HUES48 (cell line): Measurements from ENCODE around the gene TMEM187.

Experiments used
- H3K27ac ChIP-seq: one replicate; pipeline ENCODE4 v1.7.0; 2013; ENCODE audit warnings: low read depth, low read length, inconsistent platforms
- H3K27me3 ChIP-seq: 2 replicates; pipeline ENCODE4 v1.6.1; 2013; ENCODE audit warnings: mild to moderate bottlenecking, low read length; ENCODE audit not compliant: control insufficient read depth, insufficient read depth
- H3K36me3 ChIP-seq: 2 replicates; pipeline ENCODE4 v1.6.1; 2013; ENCODE audit warnings: low read length; ENCODE audit not compliant: control insufficient read depth, insufficient read depth
- H3K4me1 ChIP-seq: 2 replicates; pipeline ENCODE4 v1.6.1; 2013; ENCODE audit warnings: mild to moderate bottlenecking, low read length; ENCODE audit not compliant: control insufficient read depth, insufficient read depth
- H3K4me3 ChIP-seq: 2 replicates; pipeline ENCODE4 v1.5.1; 2013; ENCODE audit warnings: mild to moderate bottlenecking, low read depth, low read length
- H3K9ac ChIP-seq: 2 replicates; pipeline ENCODE4 v1.6.1; 2013; ENCODE audit warnings: mild to moderate bottlenecking, low read depth, low read length, moderate library complexity
- H3K9me3 ChIP-seq: 2 replicates; pipeline ENCODE4 v1.6.1; 2013; ENCODE audit warnings: low read length; ENCODE audit not compliant: control insufficient read depth, insufficient read depth

Gene TMEM187

GRCh38 chrX:153972368-153973126 is at the start of gene TMEM187:
Gene TMEM187, plus strand, starts transcription at chrX:153972754. Its CDS starts 9,309 bp downstream, at chrX:153982063.
- Histone ChIP-seq H3K36me3 (no peaks in the 10 kb centered on the region; the same call in none of the 2 replicates), H3K9me3 (no peaks in the 10 kb centered on the region), H3K4me1 (peaks cover 16% of the 10 kb centered on the region), H3K9ac (peak within 1 kb of the TSS; percentile 99), H3K27me3 (no peaks in the 10 kb centered on the region), H3K27ac (peak within 1 kb of the TSS; percentile 100), H3K4me3 (peak within 1 kb of the TSS; percentile 83)

- peaks cover 12% of the 10 kb centered on the region for H3K4me1 ChIP-seq
- H3K36me3 ChIP-seq = no peaks in the 10 kb centered on the region
- H3K27ac ChIP-seq = no peak overlapping the region
- peaks cover 20% of the 10 kb centered on the region for H3K9me3 ChIP-seq
- H3K27me3 ChIP-seq = no peaks in the 10 kb centered on the region
- H3K4me3 ChIP-seq = no peak overlapping the region
- H3K9ac ChIP-seq = no peak overlapping the region
Observed at GRCh38 chrX:153922932-153923857, 49.4 kb upstream of the TMEM187 start.

GRCh38 chrX:153924149-153924861 is 48.2 kb upstream of the TMEM187 start:
- H3K27ac ChIP-seq = no peak overlapping the region
- peaks cover 12% of the 10 kb centered on the region for H3K4me1 ChIP-seq
- H3K4me3 ChIP-seq = no peak overlapping the region
- peaks cover 14% of the 10 kb centered on the region for H3K9me3 ChIP-seq
- no peak overlapping the region for H3K9ac ChIP-seq
- H3K27me3 ChIP-seq = no peaks in the 10 kb centered on the region
- no peaks in the 10 kb centered on the region for H3K36me3 ChIP-seq

GRCh38 chrX:153925387-153925738 is 47.2 kb upstream of the TMEM187 start:
- H3K36me3 ChIP-seq = 0 out of 2 replicates have a peak, but pooled peaks cover 3% of the 10 kb centered on the region
- no peaks in the 10 kb centered on the region for H3K27me3 ChIP-seq
- H3K27ac ChIP-seq = peak overlapping the region; percentile 45
- H3K9ac ChIP-seq = no peak overlapping the region
- peaks cover 12% of the 10 kb centered on the region for H3K4me1 ChIP-seq
- H3K4me3 ChIP-seq = peak overlapping the region; percentile 73
- peaks cover 21% of the 10 kb centered on the region for H3K9me3 ChIP-seq

- peak within 1 kb of the TSS; percentile 73 for H3K4me3 ChIP-seq
- H3K36me3 ChIP-seq = peaks cover 7% of the 10 kb centered on the region; the same call in 1 of the 2 replicates
- no peaks in the 10 kb centered on the region for H3K27me3 ChIP-seq
- H3K27ac ChIP-seq = peak within 1 kb of the TSS; percentile 95
- H3K9me3 ChIP-seq = peaks cover 19% of the 10 kb centered on the region
- peak within 1 kb of the TSS; percentile 70 for H3K9ac ChIP-seq
- peaks cover 12% of the 10 kb centered on the region for H3K4me1 ChIP-seq
Observed at GRCh38 chrX:153925739-153926551, 46.6 kb upstream of the TMEM187 start, which contains the start of gene ARHGAP4. Gene ARHGAP4, minus strand, starts transcription at chrX:153926264. Its CDS starts 62 bp downstream, at chrX:153926202.

GRCh38 chrX:153926552-153926857 is 46.0 kb upstream of the TMEM187 start:
- no peaks in the 10 kb centered on the region for H3K27me3 ChIP-seq
- peaks cover 12% of the 10 kb centered on the region for H3K4me1 ChIP-seq
- peak overlapping the region; percentile 73; the same call in 1 of the 2 replicates for H3K4me3 ChIP-seq
- H3K9ac ChIP-seq = no peak overlapping the region
- peaks cover 13% of the 10 kb centered on the region; the same call in 1 of the 2 replicates for H3K36me3 ChIP-seq
- peaks cover 22% of the 10 kb centered on the region for H3K9me3 ChIP-seq
- peak overlapping the region; percentile 95 for H3K27ac ChIP-seq

- Histone ChIP-seq H3K27me3 (no peaks in the 10 kb centered on the region), H3K9ac (peak overlapping the region; percentile 78; the same call in 1 of the 2 replicates), H3K4me1 (peaks cover 12% of the 10 kb centered on the region), H3K4me3 (peak overlapping the region; percentile 73), H3K9me3 (peaks cover 24% of the 10 kb centered on the region), H3K36me3 (peaks cover 18% of the 10 kb centered on the region), H3K27ac (peak overlapping the region; percentile 95)
Observed at GRCh38 chrX:153926858-153927671, 45.5 kb upstream of the TMEM187 start.

GRCh38 chrX:153927672-153927921 is 45.0 kb upstream of the TMEM187 start:
- peak overlapping the region; percentile 73 for H3K4me3 ChIP-seq
- peak overlapping the region; percentile 78 for H3K9ac ChIP-seq
- peak overlapping the region; percentile 95 for H3K27ac ChIP-seq
- H3K4me1 ChIP-seq = peaks cover 12% of the 10 kb centered on the region
- H3K9me3 ChIP-seq = peaks cover 27% of the 10 kb centered on the region
- peaks cover 23% of the 10 kb centered on the region for H3K36me3 ChIP-seq
- no peaks in the 10 kb centered on the region for H3K27me3 ChIP-seq

GRCh38 chrX:153927922-153928760 is 44.4 kb upstream of the TMEM187 start:
- no peaks in the 10 kb centered on the region for H3K27me3 ChIP-seq
- H3K9ac ChIP-seq = peak overlapping the region; percentile 78
- peaks cover 25% of the 10 kb centered on the region for H3K36me3 ChIP-seq

More at GRCh38 chrX:153927922-153928760, 44.4 kb upstream of the TMEM187 start:
- H3K27ac ChIP-seq = peak overlapping the region; percentile 95
- H3K4me3 ChIP-seq = peak overlapping the region; percentile 73
- H3K4me1 ChIP-seq = peaks cover 12% of the 10 kb centered on the region
- H3K9me3 ChIP-seq = peaks cover 27% of the 10 kb centered on the region
